ENCODE data around the gene HOGA1.

HOGA1 gene

GRCh38 chr10:97600616-97601015, 16.4 kb downstream of the HOGA1 start:
- no peak overlapping the region for H3K4me3 ChIP-seq (IDR thresholded peaks at IDR 0.05; ENCODE audit: insufficient read depth, low read depth, low read length)
- H3K27me3 ChIP-seq (ENCODE audit: insufficient read depth, low read depth), result no peaks in the 10 kb centered on the region
- no peak overlapping the region for H3K4me2 ChIP-seq
- H3K27ac ChIP-seq, result no peak overlapping the region
- H2AFZ ChIP-seq (ENCODE audit: low read depth), result no peak overlapping the region
- no peaks in the 10 kb centered on the region for H4K20me1 ChIP-seq (ENCODE audit: insufficient read depth)
- H3K4me1 ChIP-seq (ENCODE audit: low read depth, poor library complexity, severe bottlenecking), result peaks cover 9% of the 10 kb centered on the region
- no peak for TF ChIP-seq CTCF (conservative IDR thresholded peaks at IDR 0.05; ENCODE audit: low read depth, low read length)
- H3K79me2 ChIP-seq (ENCODE audit: insufficient read depth, low read depth), result no peaks in the 10 kb centered on the region
- H3K9ac ChIP-seq, result no peak overlapping the region
- no peaks in the 10 kb centered on the region for H3K36me3 ChIP-seq (ENCODE audit: insufficient read depth)

- H3K27me3 ChIP-seq (ENCODE audit: insufficient read depth, low read depth), result no peaks in the 10 kb centered on the region
- no peaks in the 10 kb centered on the region for H3K36me3 ChIP-seq (ENCODE audit: insufficient read depth)
- H3K4me2 ChIP-seq, result no peak overlapping the region
- H2AFZ ChIP-seq (ENCODE audit: low read depth), result no peak overlapping the region
- TF ChIP-seq CTCF (conservative IDR thresholded peaks at IDR 0.05; ENCODE audit: low read depth, low read length), result no peak
- H3K79me2 ChIP-seq (ENCODE audit: insufficient read depth, low read depth), result no peaks in the 10 kb centered on the region
- no peak overlapping the region for H3K4me3 ChIP-seq (IDR thresholded peaks at IDR 0.05; ENCODE audit: insufficient read depth, low read depth, low read length)
- peaks cover 9% of the 10 kb centered on the region for H3K4me1 ChIP-seq (ENCODE audit: low read depth, poor library complexity, severe bottlenecking)
- no peak overlapping the region for H3K27ac ChIP-seq
- no peak overlapping the region for H3K9ac ChIP-seq
- H4K20me1 ChIP-seq (ENCODE audit: insufficient read depth), result no peaks in the 10 kb centered on the region
Observed at GRCh38 chr10:97601268-97602215, 17.4 kb downstream of the HOGA1 start.

GRCh38 chr10:97607095-97607636, 23.0 kb downstream of the HOGA1 start:
- no peak for TF ChIP-seq CTCF (conservative IDR thresholded peaks at IDR 0.05; ENCODE audit: low read depth, low read length)
- H4K20me1 ChIP-seq (ENCODE audit: insufficient read depth), result no peaks in the 10 kb centered on the region
- H2AFZ ChIP-seq (ENCODE audit: low read depth), result no peak overlapping the region
- H3K36me3 ChIP-seq (ENCODE audit: insufficient read depth), result no peaks in the 10 kb centered on the region
- H3K4me3 ChIP-seq (IDR thresholded peaks at IDR 0.05; ENCODE audit: insufficient read depth, low read depth, low read length), result no peak overlapping the region
- H3K27ac ChIP-seq, result no peak overlapping the region
- H3K4me2 ChIP-seq, result no peak overlapping the region
- no peaks in the 10 kb centered on the region for H3K4me1 ChIP-seq (ENCODE audit: low read depth, poor library complexity, severe bottlenecking)
- H3K27me3 ChIP-seq (ENCODE audit: insufficient read depth, low read depth), result no peaks in the 10 kb centered on the region
- no peak overlapping the region for H3K9ac ChIP-seq
- H3K79me2 ChIP-seq (ENCODE audit: insufficient read depth, low read depth), result no peaks in the 10 kb centered on the region

DNA sequence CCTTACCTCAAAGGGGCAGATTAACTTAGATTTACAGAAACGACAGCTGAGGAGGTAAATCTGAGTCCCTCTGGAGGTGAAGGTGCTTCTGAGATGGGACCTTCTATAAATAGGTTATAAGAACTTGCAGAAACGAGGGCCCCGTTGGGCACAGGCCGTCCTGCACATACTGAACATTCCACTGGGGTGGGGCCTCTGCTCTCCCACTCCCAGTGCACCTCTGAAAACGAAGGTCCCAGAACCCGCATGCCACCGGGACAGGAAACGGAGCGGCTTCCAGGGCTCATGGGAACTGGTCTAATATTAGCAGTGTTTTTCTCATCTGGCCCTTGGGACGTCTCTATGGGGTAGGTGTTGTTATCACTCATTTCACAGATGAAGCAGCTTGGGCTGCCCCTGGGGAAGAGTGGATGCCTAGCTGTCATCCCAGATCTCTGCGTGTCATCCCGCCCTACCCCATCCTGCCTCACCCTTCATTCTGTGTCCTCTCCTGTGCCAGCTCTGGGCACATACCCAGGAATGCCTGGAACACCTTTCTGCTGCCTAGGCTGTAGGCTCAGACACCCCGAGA, 24.9 kb downstream of the HOGA1 start:
- Histone ChIP-seq H3K4me3 (IDR thresholded peaks at IDR 0.05; ENCODE audit: insufficient read depth, low read depth, low read length) (no peak overlapping the region), H3K4me2 (no peak overlapping the region), H3K9ac (no peak overlapping the region), H2AFZ (ENCODE audit: low read depth) (no peak overlapping the region), H3K4me1 (ENCODE audit: low read depth, poor library complexity, severe bottlenecking) (no peaks in the 10 kb centered on the region), H3K79me2 (ENCODE audit: insufficient read depth, low read depth) (no peaks in the 10 kb centered on the region), H3K27ac (no peak overlapping the region), H3K36me3 (ENCODE audit: insufficient read depth) (no peaks in the 10 kb centered on the region), H4K20me1 (ENCODE audit: insufficient read depth) (no peaks in the 10 kb centered on the region), H3K27me3 (ENCODE audit: insufficient read depth, low read depth) (no peaks in the 10 kb centered on the region)
- no peak for TF ChIP-seq CTCF (conservative IDR thresholded peaks at IDR 0.05; ENCODE audit: low read depth, low read length)
